ENCODE data around the gene SERPINB6. TPM values are rescaled to one million over a fixed set of nuclear protein-coding genes. Genes with fewer than 3 reads are reported as not detected.

SERPINB6 gene
- total RNA-seq, 1 experiment from 2014 or later: 39.0 TPM

- Histone ChIP-seq H3K79me2 (ENCODE audit: insufficient read depth, low read length) (no peaks in the 10 kb centered on the region), H3K23ac (ENCODE audit: insufficient read length, low read depth, low read length) (no peak overlapping the region), H4K91ac (ENCODE audit: insufficient read length, low read depth, low read length) (no peak overlapping the region), H3K9me3 (ENCODE audit: control insufficient read depth, low read depth, low read length) (peaks cover 27% of the 10 kb centered on the region), H2BK20ac (ENCODE audit: low read depth, low read length, poor library complexity, severe bottlenecking) (no peak overlapping the region), H2BK12ac (ENCODE audit: insufficient read length, low read depth, low read length) (no peak overlapping the region), H2BK5ac (ENCODE audit: insufficient read length, low read length) (no peak overlapping the region), H3K23me2 (ENCODE audit: insufficient read length, low read depth, low read length, poor library complexity, severe bottlenecking) (no peaks in the 10 kb centered on the region), H3K14ac (ENCODE audit: insufficient read depth, low read length) (no peak overlapping the region), H3K18ac (ENCODE audit: insufficient read length, low read depth, low read length) (no peak overlapping the region), H3K79me1 (ENCODE audit: insufficient read depth, low read depth, low read length, poor library complexity, severe bottlenecking) (no peaks in the 10 kb centered on the region), H2BK120ac (ENCODE audit: low read depth, low read length, poor library complexity, severe bottlenecking) (no peak overlapping the region), H2AFZ (ENCODE audit: low read length) (no peak overlapping the region), H3K27me3 (ENCODE audit: insufficient read depth, low read length) (no peaks in the 10 kb centered on the region), H3K56ac (ENCODE audit: insufficient read length, low read depth, low read length) (no peak overlapping the region), H3T11ph (ENCODE audit: low read length) (no peak overlapping the region), H3K27ac (ENCODE audit: insufficient read length, low read depth, low read length) (no peak overlapping the region), H3K4ac (ENCODE audit: low read depth, low read length) (no peak overlapping the region), H3K4me2 (ENCODE audit: insufficient read depth, insufficient read length, low read length) (no peak overlapping the region), H4K5ac (ENCODE audit: insufficient read length, low read depth, low read length) (no peak overlapping the region), H3K9ac (ENCODE audit: extremely low read depth, insufficient read length, low read length) (no peak overlapping the region), H3K4me1 (ENCODE audit: insufficient read depth, low read length) (peaks cover 2% of the 10 kb centered on the region; the same call in 1 of the 2 replicates), H2BK15ac (ENCODE audit: low read depth, low read length) (no peak overlapping the region), H4K8ac (replicated peaks; ENCODE audit: insufficient read length, low read depth, low read length) (no peak overlapping the region), H4K20me1 (ENCODE audit: control insufficient read depth, insufficient read depth, insufficient read length) (no peaks in the 10 kb centered on the region), H2AK5ac (ENCODE audit: insufficient read length, low read length) (no peak overlapping the region)
- Mint-ChIP-seq H3K27ac (no peak overlapping the region), H3K9me3 (peaks cover 34 to 37% of the 10 kb centered on the region in 2 experiments), H3K36me3 (ENCODE audit: insufficient read depth in 1 of 3, low read depth in 3 of 3) (peaks cover 78 to 87% (median 87%) of the 10 kb centered on the region in 3 experiments), H3K4me3 (no peak overlapping the region), H3K27me3 (ENCODE audit: low read depth) (no peaks in the 10 kb centered on the region), H3K4me1 (peaks cover 37 to 42% of the 10 kb centered on the region in 2 experiments)
- no peak for DNase-seq
- TF ChIP-seq CTCF (conservative IDR thresholded peaks at IDR 0.05): no peak
Measured at GRCh38 chr6:3011592-3011991, 40.2 kb upstream of the SERPINB6 start.

All from H9 (cell line).